Measurements from ENCODE around the gene GZMH.

The GZMH gene

GRCh38 chr14:24632336-24632735, 22.9 kb upstream of the GZMH start:
- DNase-seq (ENCODE audit: low read depth): no peak
- no peak overlapping the region for H3K4me3 ChIP-seq (ENCODE audit: low read depth, low read length)

GRCh38 chr14:24631749-24632335, 22.4 kb upstream of the GZMH start:
- no peak for DNase-seq (ENCODE audit: low read depth)
- TF ChIP-seq CTCF (IDR thresholded peaks at IDR 0.05; ENCODE audit: low read depth, low read length): no peak
- no peak for TF ChIP-seq POLR2A (IDR thresholded peaks at IDR 0.05; ENCODE audit: extremely low read depth, insufficient read length)
- no peak for TF ChIP-seq MYC (IDR thresholded peaks at IDR 0.05; ENCODE audit: low read depth, low read length)
- TF ChIP-seq, protein P1, sequence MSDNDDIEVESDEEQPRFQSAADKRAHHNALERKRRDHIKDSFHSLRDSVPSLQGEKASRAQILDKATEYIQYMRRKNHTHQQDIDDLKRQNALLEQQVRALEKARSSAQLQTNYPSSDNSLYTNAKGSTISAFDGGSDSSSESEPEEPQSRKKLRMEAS (IDR thresholded peaks at IDR 0.05; ENCODE audit: low read depth, low read length): no peak
- H3K4me3 ChIP-seq (ENCODE audit: low read depth, low read length): no peak overlapping the region

More at GRCh38 chr14:24632336-24632735, 22.9 kb upstream of the GZMH start:
- TF ChIP-seq, protein P1 (IDR thresholded peaks at IDR 0.05; ENCODE audit: low read depth, low read length): no peak
- TF ChIP-seq MYC (IDR thresholded peaks at IDR 0.05; ENCODE audit: low read depth, low read length): no peak
- TF ChIP-seq CTCF (IDR thresholded peaks at IDR 0.05; ENCODE audit: low read depth, low read length): no peak
- no peak for TF ChIP-seq POLR2A (IDR thresholded peaks at IDR 0.05; ENCODE audit: extremely low read depth, insufficient read length)

- TF ChIP-seq, protein P1 (IDR thresholded peaks at IDR 0.05; ENCODE audit: low read depth, low read length): no peak
- TF ChIP-seq CTCF (IDR thresholded peaks at IDR 0.05; ENCODE audit: low read depth, low read length) (no peak), POLR2A (IDR thresholded peaks at IDR 0.05; ENCODE audit: extremely low read depth, insufficient read length) (no peak), MYC (IDR thresholded peaks at IDR 0.05; ENCODE audit: low read depth, low read length) (no peak)
- H3K4me3 ChIP-seq (ENCODE audit: low read depth, low read length): no peak overlapping the region
- no peak for DNase-seq (ENCODE audit: low read depth)
Observed at GRCh38 chr14:24630872-24631477, 21.5 kb upstream of the GZMH start.

DNA sequence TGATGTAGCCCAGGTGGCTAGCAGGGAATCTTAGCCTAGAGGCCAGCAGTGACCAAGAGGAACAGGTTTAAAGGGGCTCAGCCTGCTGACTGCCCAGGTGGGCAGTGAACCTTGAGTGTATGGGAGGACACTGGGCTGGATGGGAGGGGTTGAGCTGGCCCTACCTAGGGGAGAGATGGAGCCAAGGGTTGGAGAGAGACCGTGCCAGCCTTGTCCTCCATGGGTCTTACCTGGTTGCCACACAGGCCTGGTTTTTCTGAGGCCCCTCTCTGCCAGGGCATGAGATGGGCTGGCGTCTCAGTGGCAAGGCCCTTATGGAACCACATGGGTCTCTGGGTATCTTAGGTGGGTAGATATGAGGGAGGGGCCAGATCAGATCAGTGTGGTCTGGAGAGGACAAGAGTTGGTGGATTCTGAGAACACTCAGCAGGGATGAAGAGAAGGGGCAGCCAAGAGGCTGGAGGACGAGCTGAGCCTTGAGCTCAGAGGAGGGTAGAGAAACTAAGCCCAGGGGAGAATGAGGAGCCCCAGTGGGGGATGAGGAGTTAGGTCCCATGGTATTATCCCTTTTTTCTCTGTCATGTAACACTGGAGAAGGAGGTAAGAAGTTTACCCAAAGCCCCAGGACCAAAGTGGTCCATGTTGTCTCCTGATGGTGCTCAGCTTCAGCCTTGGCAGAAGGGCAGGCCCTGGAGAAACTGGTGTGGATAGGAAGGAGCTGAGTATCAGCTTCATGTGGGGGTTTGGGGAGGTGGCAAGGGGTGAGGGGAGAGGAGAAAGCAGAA, 20.8 kb upstream of the GZMH start:
- no peak overlapping the region for H3K4me3 ChIP-seq (ENCODE audit: low read depth, low read length)
- TF ChIP-seq CTCF (IDR thresholded peaks at IDR 0.05; ENCODE audit: low read depth, low read length): no peak
- TF ChIP-seq, protein P1 (IDR thresholded peaks at IDR 0.05; ENCODE audit: low read depth, low read length): no peak
- TF ChIP-seq MYC (IDR thresholded peaks at IDR 0.05; ENCODE audit: low read depth, low read length): no peak
- TF ChIP-seq POLR2A (IDR thresholded peaks at IDR 0.05; ENCODE audit: extremely low read depth, insufficient read length): no peak
- DNase-seq (ENCODE audit: low read depth): no peak

GRCh38 chr14:24629521-24629920, 20.0 kb upstream of the GZMH start:
- H3K4me3 ChIP-seq (ENCODE audit: low read depth, low read length): no peak overlapping the region
- DNase-seq (ENCODE audit: low read depth): no peak
- TF ChIP-seq MYC (IDR thresholded peaks at IDR 0.05; ENCODE audit: low read depth, low read length) (no peak), POLR2A (IDR thresholded peaks at IDR 0.05; ENCODE audit: extremely low read depth, insufficient read length) (no peak), CTCF (IDR thresholded peaks at IDR 0.05; ENCODE audit: low read depth, low read length) (no peak)
- TF ChIP-seq, protein P1 (IDR thresholded peaks at IDR 0.05; ENCODE audit: low read depth, low read length): no peak

Measured in NB4 (cell line).